Measurements from ENCODE around the gene UBAC2. TPM values are rescaled to one million over a fixed set of nuclear protein-coding genes. Genes with fewer than 3 reads are reported as not detected.

Gene UBAC2
- total RNA-seq, 1 donor from 2014 or later: 44.3 TPM

GRCh38 chr13:99273128-99273527 lies 72.5 kb downstream of the UBAC2 start:
- Histone ChIP-seq H3K27me3 (ENCODE audit: low read depth) (no peaks in the 10 kb centered on the region), H3K4me1 (peaks cover 17% of the 10 kb centered on the region), H3K36me3 (peaks cover 3% of the 10 kb centered on the region), H3K27ac (replicated peaks) (no peak overlapping the region), H3K4me3 (no peak overlapping the region), H3K9me3 (replicated peaks) (peaks cover 9% of the 10 kb centered on the region)
- TF ChIP-seq, protein P1, sequence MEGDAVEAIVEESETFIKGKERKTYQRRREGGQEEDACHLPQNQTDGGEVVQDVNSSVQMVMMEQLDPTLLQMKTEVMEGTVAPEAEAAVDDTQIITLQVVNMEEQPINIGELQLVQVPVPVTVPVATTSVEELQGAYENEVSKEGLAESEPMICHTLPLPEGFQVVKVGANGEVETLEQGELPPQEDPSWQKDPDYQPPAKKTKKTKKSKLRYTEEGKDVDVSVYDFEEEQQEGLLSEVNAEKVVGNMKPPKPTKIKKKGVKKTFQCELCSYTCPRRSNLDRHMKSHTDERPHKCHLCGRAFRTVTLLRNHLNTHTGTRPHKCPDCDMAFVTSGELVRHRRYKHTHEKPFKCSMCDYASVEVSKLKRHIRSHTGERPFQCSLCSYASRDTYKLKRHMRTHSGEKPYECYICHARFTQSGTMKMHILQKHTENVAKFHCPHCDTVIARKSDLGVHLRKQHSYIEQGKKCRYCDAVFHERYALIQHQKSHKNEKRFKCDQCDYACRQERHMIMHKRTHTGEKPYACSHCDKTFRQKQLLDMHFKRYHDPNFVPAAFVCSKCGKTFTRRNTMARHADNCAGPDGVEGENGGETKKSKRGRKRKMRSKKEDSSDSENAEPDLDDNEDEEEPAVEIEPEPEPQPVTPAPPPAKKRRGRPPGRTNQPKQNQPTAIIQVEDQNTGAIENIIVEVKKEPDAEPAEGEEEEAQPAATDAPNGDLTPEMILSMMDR (IDR thresholded peaks at IDR 0.05; ENCODE audit: borderline replicate concordance): no peak
- intact Hi-C loops (cut with micrococcal nuclease): no loop called here
- no peak for DNase-seq

DNA sequence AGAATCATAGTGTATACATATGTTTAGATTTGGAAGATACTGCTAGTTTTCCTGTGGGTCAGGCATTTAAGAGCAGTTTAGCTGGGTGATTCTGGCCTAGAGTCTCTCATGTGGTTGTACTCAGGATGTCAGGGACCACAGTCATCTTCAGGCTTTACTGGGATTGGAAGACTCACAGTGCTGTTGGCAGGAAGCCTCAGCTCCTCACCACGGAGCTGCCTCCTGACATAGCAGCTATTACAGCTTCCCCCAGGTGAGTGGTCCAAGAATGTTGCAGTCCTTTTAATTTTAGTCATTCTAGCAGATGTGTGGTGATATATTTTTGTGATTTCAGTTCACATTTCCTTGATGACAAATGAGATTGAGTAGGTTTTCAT lies 74.4 kb downstream of the UBAC2 start:
- no peaks in the 10 kb centered on the region for H3K27me3 ChIP-seq (ENCODE audit: low read depth)
- peaks cover 9% of the 10 kb centered on the region for H3K9me3 ChIP-seq (replicated peaks)
- peaks cover 17% of the 10 kb centered on the region for H3K4me1 ChIP-seq
- TF ChIP-seq, protein P1 (IDR thresholded peaks at IDR 0.05; ENCODE audit: borderline replicate concordance): no peak
- H3K36me3 ChIP-seq: peaks cover 3% of the 10 kb centered on the region
- no peak for DNase-seq
- intact Hi-C loops (cut with micrococcal nuclease): no loop called here
- no peak overlapping the region for H3K27ac ChIP-seq (replicated peaks)
- no peak overlapping the region for H3K4me3 ChIP-seq

GRCh38 chr13:99276706-99277105 lies 76.1 kb downstream of the UBAC2 start:
- no peak for DNase-seq
- intact Hi-C loops (cut with micrococcal nuclease): no loop called here
- peaks cover 22% of the 10 kb centered on the region for H3K4me1 ChIP-seq

GRCh38 chr13:99277629-99278028 lies 77.0 kb downstream of the UBAC2 start:
- intact Hi-C loops (cut with micrococcal nuclease): no loop called here
- Histone ChIP-seq H3K27me3 (ENCODE audit: low read depth) (no peaks in the 10 kb centered on the region), H3K27ac (replicated peaks) (no peak overlapping the region), H3K4me1 (peaks cover 31% of the 10 kb centered on the region), H3K36me3 (peaks cover 3% of the 10 kb centered on the region), H3K4me3 (no peak overlapping the region), H3K9me3 (replicated peaks) (peaks cover 2% of the 10 kb centered on the region)
- TF ChIP-seq, protein P1 (IDR thresholded peaks at IDR 0.05; ENCODE audit: borderline replicate concordance): no peak
- no peak for DNase-seq

More at GRCh38 chr13:99276706-99277105, 76.1 kb downstream of the UBAC2 start:
- TF ChIP-seq, protein P1 (IDR thresholded peaks at IDR 0.05; ENCODE audit: borderline replicate concordance): no peak
- H3K9me3 ChIP-seq (replicated peaks): peaks cover 9% of the 10 kb centered on the region
- H3K27me3 ChIP-seq (ENCODE audit: low read depth): no peaks in the 10 kb centered on the region
- H3K4me3 ChIP-seq: no peak overlapping the region
- H3K36me3 ChIP-seq: peaks cover 3% of the 10 kb centered on the region
- H3K27ac ChIP-seq (replicated peaks): no peak overlapping the region

DNA sequence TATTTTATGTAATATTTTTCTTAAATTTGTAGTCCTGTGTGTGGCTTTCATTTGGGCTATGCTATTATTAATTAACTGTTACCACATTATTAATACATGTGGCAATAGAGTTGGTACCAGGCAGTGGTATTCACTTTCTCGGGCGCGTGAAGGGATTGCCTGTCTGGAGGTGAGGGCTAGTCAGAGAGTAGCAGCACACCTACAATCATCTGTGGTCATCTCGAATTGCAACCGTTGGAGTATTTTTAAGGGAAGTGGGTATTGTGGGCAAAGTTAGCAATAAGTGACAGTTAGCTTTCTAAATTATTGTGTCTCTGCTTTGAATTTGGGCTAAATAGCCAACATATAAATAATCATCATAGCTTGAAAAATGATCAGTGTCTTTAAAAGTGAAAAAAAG lies 77.5 kb downstream of the UBAC2 start:
- TF ChIP-seq, protein P1 (IDR thresholded peaks at IDR 0.05; ENCODE audit: borderline replicate concordance): no peak
- intact Hi-C loops (cut with micrococcal nuclease): no loop called here
- peaks cover 3% of the 10 kb centered on the region for H3K36me3 ChIP-seq
- H3K27me3 ChIP-seq (ENCODE audit: low read depth): no peaks in the 10 kb centered on the region
- no peak overlapping the region for H3K4me3 ChIP-seq
- H3K27ac ChIP-seq (replicated peaks): no peak overlapping the region
- no peaks in the 10 kb centered on the region for H3K9me3 ChIP-seq (replicated peaks)
- DNase-seq: no peak
- peaks cover 36% of the 10 kb centered on the region for H3K4me1 ChIP-seq

DNA sequence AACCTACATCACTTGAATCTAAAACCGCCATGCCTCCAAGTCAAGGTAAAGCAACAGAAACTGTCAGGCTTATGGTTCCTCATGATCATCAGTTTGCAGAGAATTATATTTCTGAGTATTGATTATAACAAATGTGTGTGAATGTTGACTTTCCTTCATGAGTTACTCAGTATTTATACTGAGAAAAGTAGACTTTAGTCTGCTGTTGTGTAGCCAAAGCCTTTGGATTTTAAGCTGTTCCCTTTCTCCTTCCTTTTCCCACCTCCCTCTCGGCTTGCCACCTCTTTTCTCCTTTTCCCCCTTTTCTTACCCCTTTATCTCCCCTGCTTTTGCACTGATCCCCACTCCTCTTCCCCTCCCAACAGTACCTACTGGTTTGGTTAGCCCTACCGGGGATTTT lies 78.2 kb downstream of the UBAC2 start:
- DNase-seq: no peak
- Histone ChIP-seq H3K36me3 (peaks cover 3% of the 10 kb centered on the region), H3K4me1 (peaks cover 34% of the 10 kb centered on the region), H3K27ac (replicated peaks) (no peak overlapping the region), H3K27me3 (ENCODE audit: low read depth) (no peaks in the 10 kb centered on the region), H3K4me3 (no peak overlapping the region), H3K9me3 (replicated peaks) (no peaks in the 10 kb centered on the region)
- intact Hi-C loops (cut with micrococcal nuclease): no loop called here
- TF ChIP-seq, protein P1 (IDR thresholded peaks at IDR 0.05; ENCODE audit: borderline replicate concordance): no peak

Data from left ventricle myocardium inferior (tissue), 1 donor.